GM18508 (cell line): ENCODE results near the gene BRD9.
"Not testable (repeated sequence)": the region's sequence is repeated elsewhere in the genome, so short reads cannot be mapped to it uniquely, and the experiment has no call there.

Experiments
- ATAC-seq: cut with Tn5 transposase; IDR thresholded peaks from one replicate; pipeline ENCODE4 v1.9.1; 2021; ENCODE audit warnings: moderate number of reproducible peaks; ENCODE audit not compliant: insufficient read depth, unreplicated experiment

The BRD9 gene

GRCh38 chr5:848671-849111 is 43.9 kb downstream of the BRD9 start:
- ATAC-seq = no peak

GRCh38 chr5:847736-848135 is 44.9 kb downstream of the BRD9 start:
- ATAC-seq = not testable (repeated sequence)

- not testable (repeated sequence) for ATAC-seq
These were observed 45.4 kb downstream of the BRD9 start for GRCh38 chr5:847212-847611.

DNA sequence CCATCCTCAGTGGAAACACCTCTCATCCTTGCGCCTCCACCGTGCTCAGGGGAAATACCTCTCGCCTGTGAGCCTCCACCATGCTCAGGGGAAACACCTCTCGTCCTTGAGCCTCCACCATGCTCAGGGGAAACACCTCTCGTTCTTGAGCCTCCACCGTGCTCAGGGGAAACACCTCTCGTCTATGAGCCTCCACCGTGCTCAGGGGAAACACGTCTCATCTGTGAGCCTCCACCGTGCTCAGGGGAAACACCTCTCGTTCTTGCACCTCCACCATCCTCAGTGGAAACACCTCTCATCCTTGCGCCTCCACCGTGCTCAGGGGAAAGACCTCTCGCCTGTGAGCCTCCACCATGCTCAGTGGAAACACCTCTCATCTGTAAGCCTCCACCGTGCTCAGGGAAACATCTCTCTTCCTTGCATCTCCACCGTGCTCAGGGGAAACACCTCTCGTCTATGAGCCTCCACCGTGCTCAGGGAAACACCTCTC is 46.0 kb downstream of the BRD9 start:
- not testable (repeated sequence) for ATAC-seq

- not testable (repeated sequence) for ATAC-seq
These were observed 46.7 kb downstream of the BRD9 start for GRCh38 chr5:845676-846601.

- ATAC-seq = not testable (repeated sequence)
These were observed 47.4 kb downstream of the BRD9 start for GRCh38 chr5:845031-845675.

- ATAC-seq = not testable (repeated sequence)
These were observed 48.2 kb downstream of the BRD9 start for GRCh38 chr5:844426-844825.

DNA sequence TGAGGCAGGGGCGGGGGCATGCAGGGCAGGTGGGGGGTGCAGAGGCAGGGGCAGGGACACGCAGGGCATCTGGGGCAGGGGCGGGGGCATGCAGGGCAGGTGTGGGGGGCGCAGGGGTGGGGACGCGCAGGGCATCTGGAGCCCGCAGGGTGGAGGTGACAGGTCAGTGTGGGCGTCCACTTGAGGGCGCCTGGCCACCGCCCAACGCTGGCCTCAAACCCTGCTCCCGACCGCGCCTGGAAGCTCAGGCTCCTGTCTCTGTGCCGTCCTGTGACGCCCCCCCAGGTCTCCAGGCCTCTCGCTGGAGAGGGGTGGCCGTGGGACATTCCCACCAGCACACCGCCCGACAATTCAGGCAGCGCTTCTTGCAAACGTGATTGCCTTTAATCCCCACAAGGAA is 48.7 kb downstream of the BRD9 start:
- ATAC-seq = not testable (repeated sequence)

- not testable (repeated sequence) for ATAC-seq
These were observed 49.2 kb downstream of the BRD9 start for GRCh38 chr5:843371-843770.

GRCh38 chr5:842402-843221 is 50.0 kb downstream of the BRD9 start:
- ATAC-seq = not testable (repeated sequence)

DNA sequence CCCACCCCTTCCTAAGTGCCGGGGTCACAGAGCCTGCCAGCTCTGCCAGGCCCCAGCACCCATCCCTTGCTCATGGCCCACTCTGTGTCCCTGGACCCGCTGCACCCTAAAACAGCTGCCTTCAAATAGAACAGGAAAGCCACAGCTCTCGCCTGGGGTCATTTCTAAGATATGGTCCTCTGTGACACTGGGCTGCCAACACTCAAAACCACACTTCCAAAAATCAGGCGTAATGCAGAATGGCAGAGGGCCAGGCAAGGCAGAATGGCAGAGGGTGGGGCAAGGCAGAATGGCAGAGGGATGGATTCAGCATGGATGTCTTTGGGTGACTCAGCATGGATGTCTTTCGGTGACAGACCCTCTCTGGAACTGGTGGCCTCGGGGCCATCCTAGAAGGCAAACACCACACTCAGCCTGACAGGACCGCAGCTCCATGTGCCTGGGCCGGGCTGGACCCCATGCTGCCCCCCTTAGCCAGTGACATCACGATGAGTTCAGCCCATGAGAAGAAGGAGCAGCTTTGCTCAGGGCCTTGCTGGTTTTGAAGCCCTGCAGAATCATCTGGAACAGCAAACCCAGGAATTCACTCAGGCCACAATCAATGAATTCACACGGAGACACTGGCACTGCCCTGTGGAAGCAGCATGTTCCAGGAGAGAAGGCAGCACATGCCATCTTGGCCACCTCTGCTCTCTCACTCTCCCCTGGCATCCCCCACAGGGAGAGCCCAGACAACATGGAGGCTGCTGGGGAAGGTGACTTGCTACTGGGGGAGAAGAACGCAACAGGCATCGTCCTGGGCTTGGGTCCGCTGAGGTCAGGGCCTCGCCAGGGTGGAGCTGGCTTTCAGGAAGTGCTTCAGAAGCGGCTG is 50.8 kb downstream of the BRD9 start:
- ATAC-seq = not testable (repeated sequence)

DNA sequence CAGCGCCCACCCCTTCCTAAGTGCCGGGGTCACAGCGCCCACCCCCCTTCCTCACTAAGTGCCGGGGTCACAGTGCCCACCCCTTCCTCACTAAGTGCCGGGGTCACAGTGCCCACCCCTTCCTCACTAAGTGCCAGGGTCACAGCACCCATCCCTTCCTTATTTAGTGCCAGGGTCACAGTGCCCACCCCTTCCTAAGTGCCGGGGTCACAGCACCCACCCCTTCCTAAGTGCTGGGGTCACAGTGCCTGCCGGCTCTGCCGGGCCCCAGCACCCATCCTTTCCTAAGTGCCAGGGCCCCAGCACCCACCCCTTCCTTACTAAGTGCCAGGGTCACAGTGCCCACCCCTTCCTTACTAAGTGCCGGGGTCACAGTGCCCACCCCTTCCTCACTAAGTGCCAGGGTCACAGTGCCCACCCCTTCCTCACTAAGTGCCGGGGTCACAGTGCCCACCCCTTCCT is 51.6 kb downstream of the BRD9 start:
- not testable (repeated sequence) for ATAC-seq

- not testable (repeated sequence) for ATAC-seq
These were observed 52.3 kb downstream of the BRD9 start for GRCh38 chr5:840118-840973.

DNA sequence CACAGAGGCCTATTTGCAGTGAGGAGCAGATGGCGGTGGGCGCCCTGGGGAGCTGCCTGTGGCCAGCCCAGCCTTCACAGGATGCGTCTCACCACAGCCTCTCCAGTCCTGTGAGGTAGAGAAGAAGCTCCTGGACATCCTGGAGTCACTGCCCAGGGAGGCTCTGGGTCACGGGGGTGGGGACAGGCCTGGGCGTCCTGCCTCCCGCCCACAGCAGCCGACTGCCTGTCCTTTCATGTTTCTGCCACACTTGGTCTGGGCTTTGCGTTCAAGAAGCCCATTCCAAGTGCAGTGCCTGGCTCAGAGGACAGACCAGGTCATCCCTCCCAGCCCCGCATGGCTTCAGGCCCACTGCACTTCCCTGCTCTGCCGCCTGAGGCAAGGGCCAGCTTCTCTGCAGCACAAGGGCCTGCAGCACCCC is 54.2 kb downstream of the BRD9 start:
- ATAC-seq = not testable (repeated sequence)

DNA sequence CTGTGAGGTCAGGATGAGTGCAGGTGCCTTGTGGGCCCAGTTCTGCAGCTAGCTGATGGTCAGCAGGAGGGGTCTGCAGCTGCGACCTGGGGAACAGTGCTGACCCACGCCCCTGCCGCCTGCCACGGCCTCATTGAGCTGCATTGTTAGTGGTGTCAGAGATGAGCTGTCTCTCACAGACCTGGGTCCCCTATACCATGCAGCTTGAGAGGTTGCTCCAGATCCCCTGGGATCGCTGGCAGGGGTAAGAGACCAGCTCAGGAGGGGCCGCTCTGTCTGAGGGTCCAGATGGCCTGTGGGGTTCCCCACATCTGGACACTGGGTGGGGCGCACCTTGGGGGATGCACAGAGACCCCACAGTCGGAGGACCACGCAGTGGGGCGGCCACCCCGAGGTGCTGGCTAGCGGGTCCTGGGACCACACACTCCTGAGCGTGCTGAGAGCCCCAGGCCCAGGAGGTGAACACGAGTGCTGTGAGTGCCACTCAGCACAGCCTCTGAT is 54.9 kb downstream of the BRD9 start:
- ATAC-seq = not testable (repeated sequence)

DNA sequence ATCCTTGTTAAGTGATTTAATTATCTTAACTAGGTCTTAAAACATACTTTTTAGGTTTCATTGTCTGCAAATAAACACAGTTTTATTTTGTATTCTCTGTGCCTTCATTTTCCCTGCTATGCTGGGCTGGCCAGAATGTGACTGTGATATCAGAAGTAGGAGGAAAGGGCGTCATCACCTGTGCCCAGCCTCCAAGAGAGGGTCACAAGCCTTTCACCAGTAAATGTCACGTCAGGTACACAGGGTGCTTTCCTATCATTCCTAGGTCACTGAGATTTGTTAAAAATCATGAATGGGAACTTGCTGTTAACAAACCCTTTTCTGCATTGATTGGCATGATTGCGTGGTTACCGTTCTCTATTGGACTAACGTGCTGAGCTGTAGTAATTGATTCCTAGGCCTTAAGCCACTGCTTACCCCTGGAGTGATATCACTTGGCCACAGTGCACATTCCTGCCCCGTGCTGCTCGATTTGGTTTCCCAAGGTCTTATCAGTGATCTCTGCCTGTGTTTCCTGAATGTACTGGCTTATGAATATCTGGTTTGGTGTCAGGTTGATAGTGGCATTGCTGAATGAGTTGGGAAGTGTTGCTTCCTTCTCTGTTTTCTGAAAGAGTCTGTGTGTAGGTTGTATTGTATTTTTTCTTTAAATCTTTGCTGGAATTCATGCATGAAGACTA is 56.5 kb downstream of the BRD9 start:
- not testable (repeated sequence) for ATAC-seq

- ATAC-seq = not testable (repeated sequence)
These were observed 58.6 kb downstream of the BRD9 start for GRCh38 chr5:834013-834412.

GRCh38 chr5:828194-828593 is 64.4 kb downstream of the BRD9 start:
- not testable (repeated sequence) for ATAC-seq
